Parietal lobe (tissue), 1 donor: ENCODE results near the gene GIMAP4. TPM values are rescaled to one million over a fixed set of nuclear protein-coding genes. Genes with fewer than 3 reads are reported as not detected.

Experiments
- total RNA-seq: library from RNA; depleted of rRNA; stranded (reverse); fragments of >200 nt; gene quantifications from one replicate; pipeline ENCODE4 v1.2.3, GENCODE V29; 2014

The GIMAP4 gene
- 3.4 TPM for total RNA-seq

GRCh38 chr7:150567169-150567568, at the start of gene GIMAP4:
TSS of gene GIMAP4 (plus strand) at chr7:150567390. CDS start at chr7:150569902, 2,512 bp downstream.

Other genes with a start within 250 kb of the GIMAP4 start
- 16.3 TPM for gene LRRC61, start 244.0 kb upstream of the GIMAP4 start, total RNA-seq
- gene ACTR3C, start 243.8 kb upstream of the GIMAP4 start, total RNA-seq: 12.2 TPM
- gene RARRES2, start 225.8 kb upstream of the GIMAP4 start, total RNA-seq: 5.0 TPM
- 41.0 TPM for gene REPIN1, start 198.6 kb upstream of the GIMAP4 start, total RNA-seq
- 10.0 TPM for gene ZNF775, start 188.1 kb upstream of the GIMAP4 start, total RNA-seq
- gene GIMAP8, start 116.8 kb upstream of the GIMAP4 start, total RNA-seq: 1.3 TPM
- gene GIMAP7, start 52.5 kb upstream of the GIMAP4 start, total RNA-seq: 1.6 TPM
- gene GIMAP6, start 65.0 kb downstream of the GIMAP4 start, total RNA-seq: 2.8 TPM
- 1.9 TPM for gene GIMAP2, start 118.3 kb downstream of the GIMAP4 start, total RNA-seq
- gene GIMAP1, start 149.2 kb downstream of the GIMAP4 start, total RNA-seq: 0.63 TPM
- 2.2 TPM for gene GIMAP5, start 170.0 kb downstream of the GIMAP4 start, total RNA-seq
- not detected for gene TMEM176B, start 233.0 kb downstream of the GIMAP4 start, total RNA-seq
- gene TMEM176A, start 233.4 kb downstream of the GIMAP4 start, total RNA-seq: not detected